GM12878 (cell line): ENCODE data around the gene ETV6.

Experiments
- CHD2 ChIP-seq: IDR thresholded peaks from 2 replicates; pipeline ENCODE4 v1.6.1; 2011; ENCODE audit warnings: low read depth, low read length, improper control_type of control experiment, borderline replicate concordance
- CTCF ChIP-seq, 3 experiments: IDR thresholded peaks in 2 of 3; conservative IDR thresholded peaks in 1 of 3; 2 replicates each; pipeline ENCODE4 v1.5.1; 2011; ENCODE audit warnings: low read depth in 3 of 3, low read length in 3 of 3, mild to moderate bottlenecking in 3 of 3, control low read depth in 2 of 3, moderate library complexity in 2 of 3, inconsistent platforms in 1 of 3, mixed read lengths in 1 of 3; ENCODE audit not compliant: control insufficient read depth in 2 of 3, insufficient read depth in 1 of 3; ENCODE audit errors: extremely low read depth in 1 of 3
- EZH2 ChIP-seq: IDR thresholded peaks from 2 replicates; pipeline ENCODE4 v1.6.1; 2012; ENCODE audit warnings: low read depth, mild to moderate bottlenecking, control low read depth, inconsistent platforms, low read length, borderline replicate concordance; ENCODE audit not compliant: control insufficient read depth
- HDGF ChIP-seq: fragments of 450-650 bp; IDR thresholded peaks from 2 replicates; pipeline ENCODE4 v1.6.1; 2016; ENCODE audit warnings: antibody characterized with exemption
- IRF4 ChIP-seq: IDR thresholded peaks from 2 replicates; pipeline ENCODE4 v1.6.1; 2011; ENCODE audit warnings: low read depth, low read length
- POLR2AphosphoS5 ChIP-seq: IDR thresholded peaks from 2 replicates; pipeline ENCODE4 v1.6.1; 2011; ENCODE audit warnings: mild to moderate bottlenecking, low read length, inconsistent platforms
- SREBF2 ChIP-seq: IDR thresholded peaks from 2 replicates; pipeline ENCODE4 v1.6.1; 2012; ENCODE audit warnings: mild to moderate bottlenecking, low read length
- ZNF274 ChIP-seq: IDR thresholded peaks from one replicate; pipeline ENCODE4 v1.8.0; 2011; ENCODE audit not compliant: insufficient read length, insufficient read depth

- TF ChIP-seq CHD2 (no peak), IRF4 (no peak), EZH2 (no peak), CTCF (IDR thresholded peaks at IDR 0.05 in 2 of 3, conservative IDR thresholded peaks at IDR 0.05 in 1 of 3; ENCODE audit: control insufficient read depth in 2 of 3, extremely low read depth in 1 of 3, insufficient read depth in 1 of 3, low read depth in 3 of 3, low read length in 3 of 3) (no peak), ZNF274 (no peak), SREBF2 (no peak), HDGF (no peak), POLR2AphosphoS5 (no peak)
These were observed 256.9 kb downstream of the ETV6 start for GRCh38 chr12:11906286-11906935.
